ENCODE results near the gene TSNAXIP1. TPM values are rescaled to one million over a fixed set of nuclear protein-coding genes. Genes with fewer than 3 reads are reported as not detected.

TSNAXIP1 gene
- total RNA-seq, 4 donors from 2014 or later, result 0.34 to 1.4 (median 0.87) TPM

DNA sequence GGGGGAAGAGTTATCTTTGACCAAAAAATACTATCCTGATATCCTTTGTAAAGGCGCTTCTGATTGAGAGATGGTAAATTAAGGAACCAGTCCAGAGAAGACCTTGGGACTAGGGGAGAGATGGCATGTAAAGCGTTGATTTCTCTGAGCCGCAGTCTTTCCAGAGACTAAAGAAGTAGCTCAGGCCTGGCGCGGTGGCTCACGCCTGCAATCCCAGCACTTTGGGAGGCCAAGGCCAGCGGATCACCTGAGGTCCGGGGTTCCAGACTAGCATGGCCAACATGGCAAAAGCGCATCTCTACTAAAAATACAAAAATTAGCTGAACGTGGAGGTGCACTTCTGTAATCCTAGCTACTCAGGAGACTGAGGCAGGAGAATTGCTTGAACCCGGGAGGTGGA is 41.4 kb downstream of the TSNAXIP1 start:
- Histone ChIP-seq H3K4me1 (peaks cover 48% of the 10 kb centered on the region), H3K36me3 (no peaks in the 10 kb centered on the region)

DNA sequence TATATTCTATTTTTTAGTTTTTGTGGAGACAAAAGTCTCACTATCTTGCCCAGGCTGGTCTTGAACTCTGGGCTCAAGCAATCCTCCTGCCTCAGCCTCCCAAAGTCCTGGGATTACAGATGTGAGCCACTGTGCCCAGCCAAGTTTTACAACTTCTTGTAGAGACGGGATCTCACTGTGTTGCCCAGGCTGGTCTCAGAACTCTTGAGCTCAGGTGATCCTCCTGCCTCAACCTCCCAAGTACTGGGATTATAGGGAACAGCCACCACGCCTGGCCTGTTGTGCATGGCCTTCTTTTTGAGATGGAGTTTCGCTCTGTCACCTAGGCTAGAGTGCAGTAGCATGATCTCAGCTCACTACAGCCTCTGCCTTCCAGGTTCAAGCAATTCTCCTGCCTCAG is 47.0 kb downstream of the TSNAXIP1 start:
- DNase-seq (ENCODE audit: low spot score in 2 of 2), result no peak
- no peak overlapping the region for H3K4me3 ChIP-seq
- no peak overlapping the region for H3K27ac ChIP-seq
- H3K36me3 ChIP-seq, result no peaks in the 10 kb centered on the region
- 100% methylated on average over 3 of the region's 3 CpGs for WGBS
- H3K27me3 ChIP-seq, result no peaks in the 10 kb centered on the region
- H3K9me3 ChIP-seq, result no peaks in the 10 kb centered on the region
- TF ChIP-seq POLR2A (IDR thresholded peaks at IDR 0.05), result no peak
- H3K4me1 ChIP-seq, result peaks cover 34% of the 10 kb centered on the region

More for the DNA sequence above, 41.4 kb downstream of the TSNAXIP1 start:
- no peaks in the 10 kb centered on the region for H3K27me3 ChIP-seq
- TF ChIP-seq, protein P1, sequence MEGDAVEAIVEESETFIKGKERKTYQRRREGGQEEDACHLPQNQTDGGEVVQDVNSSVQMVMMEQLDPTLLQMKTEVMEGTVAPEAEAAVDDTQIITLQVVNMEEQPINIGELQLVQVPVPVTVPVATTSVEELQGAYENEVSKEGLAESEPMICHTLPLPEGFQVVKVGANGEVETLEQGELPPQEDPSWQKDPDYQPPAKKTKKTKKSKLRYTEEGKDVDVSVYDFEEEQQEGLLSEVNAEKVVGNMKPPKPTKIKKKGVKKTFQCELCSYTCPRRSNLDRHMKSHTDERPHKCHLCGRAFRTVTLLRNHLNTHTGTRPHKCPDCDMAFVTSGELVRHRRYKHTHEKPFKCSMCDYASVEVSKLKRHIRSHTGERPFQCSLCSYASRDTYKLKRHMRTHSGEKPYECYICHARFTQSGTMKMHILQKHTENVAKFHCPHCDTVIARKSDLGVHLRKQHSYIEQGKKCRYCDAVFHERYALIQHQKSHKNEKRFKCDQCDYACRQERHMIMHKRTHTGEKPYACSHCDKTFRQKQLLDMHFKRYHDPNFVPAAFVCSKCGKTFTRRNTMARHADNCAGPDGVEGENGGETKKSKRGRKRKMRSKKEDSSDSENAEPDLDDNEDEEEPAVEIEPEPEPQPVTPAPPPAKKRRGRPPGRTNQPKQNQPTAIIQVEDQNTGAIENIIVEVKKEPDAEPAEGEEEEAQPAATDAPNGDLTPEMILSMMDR (IDR thresholded peaks at IDR 0.05), result no peak
- TF ChIP-seq EP300 (IDR thresholded peaks at IDR 0.05) (no peak), POLR2A (IDR thresholded peaks at IDR 0.05) (no peak), POLR2AphosphoS5 (IDR thresholded peaks at IDR 0.05) (no peak)
- H3K9me3 ChIP-seq, result no peaks in the 10 kb centered on the region
- WGBS, result 89% methylated on average over 11 of the region's 11 CpGs
- peak overlapping the region; percentile 83 for H3K4me3 ChIP-seq
- no peak for DNase-seq (ENCODE audit: low spot score in 2 of 2)
- H3K27ac ChIP-seq, result peak overlapping the region; percentile 95

GRCh38 chr16:67855789-67856188 is 49.1 kb downstream of the TSNAXIP1 start:
- H3K4me1 ChIP-seq, result peaks cover 40% of the 10 kb centered on the region

GRCh38 chr16:67856927-67857546 is 50.3 kb downstream of the TSNAXIP1 start:
- 85% methylated on average over 5 of the region's 5 CpGs for WGBS
- no peak for TF ChIP-seq POLR2A (IDR thresholded peaks at IDR 0.05)
- TF ChIP-seq, protein P1 (IDR thresholded peaks at IDR 0.05), result no peak
- no peak for TF ChIP-seq POLR2AphosphoS5 (IDR thresholded peaks at IDR 0.05)
- no peak for TF ChIP-seq EP300 (IDR thresholded peaks at IDR 0.05)

More at GRCh38 chr16:67855789-67856188, 49.1 kb downstream of the TSNAXIP1 start:
- Histone ChIP-seq H3K36me3 (no peaks in the 10 kb centered on the region), H3K4me3 (no peak overlapping the region), H3K27me3 (no peaks in the 10 kb centered on the region), H3K9me3 (no peaks in the 10 kb centered on the region), H3K27ac (peak overlapping the region; percentile 2)
- TF ChIP-seq EP300 (IDR thresholded peaks at IDR 0.05) (no peak), POLR2A (IDR thresholded peaks at IDR 0.05) (no peak), POLR2AphosphoS5 (IDR thresholded peaks at IDR 0.05) (no peak)
- TF ChIP-seq, protein P1 (IDR thresholded peaks at IDR 0.05), result no peak
- WGBS, result 89% methylated on average over 10 of the region's 10 CpGs
- no peak for DNase-seq (ENCODE audit: low spot score in 2 of 2)

GRCh38 chr16:67857547-67858233 is 51.0 kb downstream of the TSNAXIP1 start:
- peak overlapping the region; percentile 97 for H3K27ac ChIP-seq
- H3K36me3 ChIP-seq, result no peaks in the 10 kb centered on the region
- TF ChIP-seq, protein P1 (IDR thresholded peaks at IDR 0.05), result no peak
- TF ChIP-seq POLR2A (IDR thresholded peaks at IDR 0.05) (no peak), EP300 (IDR thresholded peaks at IDR 0.05) (no peak), POLR2AphosphoS5 (IDR thresholded peaks at IDR 0.05) (peak in 2 of 3 donors; percentile 67 to 79)
- H3K9me3 ChIP-seq, result no peaks in the 10 kb centered on the region
- H3K27me3 ChIP-seq, result no peaks in the 10 kb centered on the region
- peak; percentile 91 to 95 for DNase-seq (ENCODE audit: low spot score in 2 of 2)
- H3K4me3 ChIP-seq, result no peak overlapping the region
- peaks cover 58% of the 10 kb centered on the region for H3K4me1 ChIP-seq
- WGBS, result 31% methylated on average over 3 of the region's 3 CpGs

More at GRCh38 chr16:67856927-67857546, 50.3 kb downstream of the TSNAXIP1 start:
- Histone ChIP-seq H3K36me3 (no peaks in the 10 kb centered on the region), H3K27ac (peak overlapping the region; percentile 97), H3K4me3 (no peak overlapping the region), H3K4me1 (peaks cover 53% of the 10 kb centered on the region), H3K9me3 (no peaks in the 10 kb centered on the region), H3K27me3 (no peaks in the 10 kb centered on the region)
- DNase-seq (ENCODE audit: low spot score in 2 of 2), result no peak

All from suprapubic skin (tissue), 4 donors.